Neural progenitor cell (in vitro differentiated cells): Measurements from ENCODE around the gene PEX7. TPM values are rescaled to one million over a fixed set of nuclear protein-coding genes. Genes with fewer than 3 reads are reported as not detected.

Experiments
- DNase-seq: peaks from one replicate; pipeline ENCODE4 v3.0.0-alpha.2; 2016; ENCODE audit warnings: low spot score
- H2AFZ ChIP-seq: fragments of 200-600 bp; sonication (generic); replicated peaks from 2 replicates; pipeline ENCODE4 v1.6.1; 2016; ENCODE audit warnings: antibody characterized with exemption
- H3F3A ChIP-seq: fragments of 200-600 bp; sonication (generic); 2 replicates; pipeline ENCODE4 v1.6.1; 2016; ENCODE audit warnings: antibody characterized with exemption, low read depth
- H3K27ac ChIP-seq: fragments of 200-600 bp; sonication (generic); 2 replicates; pipeline ENCODE4 v1.5.1; 2016; ENCODE audit warnings: mild to moderate bottlenecking
- H3K27me3 ChIP-seq: fragments of 200-600 bp; sonication (generic); 2 replicates; pipeline ENCODE4 v1.6.1; 2016; ENCODE audit warnings: mild to moderate bottlenecking, moderate library complexity
- H3K36me3 ChIP-seq: fragments of 200-600 bp; sonication (generic); 2 replicates; pipeline ENCODE4 v1.5.1; 2016
- H3K4me1 ChIP-seq: fragments of 200-600 bp; sonication (generic); 2 replicates; pipeline ENCODE4 v1.6.1; 2016; ENCODE audit warnings: mixed run types
- H3K4me2 ChIP-seq: fragments of 200-600 bp; sonication (generic); 2 replicates; pipeline ENCODE4 v1.6.1; 2016
- H3K4me3 ChIP-seq: fragments of 200-600 bp; sonication (generic); 2 replicates; pipeline ENCODE4 v1.5.1; 2016
- H3K79me2 ChIP-seq: fragments of 200-600 bp; sonication (generic); 2 replicates; pipeline ENCODE4 v1.6.1; 2016; ENCODE audit warnings: low read depth
- H3K9ac ChIP-seq: fragments of 200-600 bp; sonication (generic); 2 replicates; pipeline ENCODE4 v1.6.1; 2016
- H3K9me3 ChIP-seq: fragments of 200-600 bp; sonication (generic); 2 replicates; pipeline ENCODE4 v1.5.1; 2016; ENCODE audit warnings: low read depth
- H4K20me1 ChIP-seq: fragments of 200-600 bp; sonication (generic); 2 replicates; pipeline ENCODE4 v1.6.1; 2016; ENCODE audit warnings: low read depth
- H3K27ac Mint-ChIP-seq: 3 replicates; pipeline ENCODE4 v1.8.0; 2021; ENCODE audit warnings: mixed read lengths
- H3K27me3 Mint-ChIP-seq: 2 replicates; pipeline ENCODE4 v1.8.0; 2022; ENCODE audit warnings: low read depth, mild to moderate bottlenecking, inconsistent platforms, moderate library complexity, mixed read lengths; ENCODE audit not compliant: insufficient read depth
- H3K36me3 Mint-ChIP-seq: 3 replicates; pipeline ENCODE4 v1.8.0; 2021; ENCODE audit warnings: mixed read lengths
- H3K4me1 Mint-ChIP-seq: 3 replicates; pipeline ENCODE4 v1.8.0; 2021; ENCODE audit warnings: mixed read lengths
- H3K4me3 Mint-ChIP-seq: 3 replicates; pipeline ENCODE4 v1.8.0; 2021; ENCODE audit warnings: mild to moderate bottlenecking, moderate library complexity, mixed read lengths
- H3K9me3 Mint-ChIP-seq: 3 replicates; pipeline ENCODE4 v1.8.0; 2020; ENCODE audit warnings: mixed read lengths
- EZH2 ChIP-seq: fragments of 200-600 bp; sonication (generic); IDR thresholded peaks from 2 replicates; pipeline ENCODE4 v1.6.1; 2017; ENCODE audit warnings: antibody characterized with exemption, mild to moderate bottlenecking, moderate library complexity
- EZH2phosphoT487 ChIP-seq: fragments of 200-600 bp; sonication (generic); IDR thresholded peaks from 2 replicates; pipeline ENCODE4 v1.6.1; 2017; ENCODE audit warnings: antibody characterized with exemption
- total RNA-seq: library from RNA; depleted of rRNA; stranded (reverse); fragments of >200 nt; gene quantifications from 2 replicates; pipeline ENCODE4 v1.2.3, GENCODE V29; 2015; ENCODE audit warnings: low replicate concordance
- TF ChIP-seq, protein P1 (sequence below): fragments of 200-600 bp; sonication (generic); IDR thresholded peaks from 2 replicates; pipeline ENCODE4 v1.5.1; 2017; ENCODE audit warnings: antibody characterized with exemption, mild to moderate bottlenecking

PEX7 gene
- total RNA-seq, 1 donor from 2014 or later: 16.9 TPM

DNA sequence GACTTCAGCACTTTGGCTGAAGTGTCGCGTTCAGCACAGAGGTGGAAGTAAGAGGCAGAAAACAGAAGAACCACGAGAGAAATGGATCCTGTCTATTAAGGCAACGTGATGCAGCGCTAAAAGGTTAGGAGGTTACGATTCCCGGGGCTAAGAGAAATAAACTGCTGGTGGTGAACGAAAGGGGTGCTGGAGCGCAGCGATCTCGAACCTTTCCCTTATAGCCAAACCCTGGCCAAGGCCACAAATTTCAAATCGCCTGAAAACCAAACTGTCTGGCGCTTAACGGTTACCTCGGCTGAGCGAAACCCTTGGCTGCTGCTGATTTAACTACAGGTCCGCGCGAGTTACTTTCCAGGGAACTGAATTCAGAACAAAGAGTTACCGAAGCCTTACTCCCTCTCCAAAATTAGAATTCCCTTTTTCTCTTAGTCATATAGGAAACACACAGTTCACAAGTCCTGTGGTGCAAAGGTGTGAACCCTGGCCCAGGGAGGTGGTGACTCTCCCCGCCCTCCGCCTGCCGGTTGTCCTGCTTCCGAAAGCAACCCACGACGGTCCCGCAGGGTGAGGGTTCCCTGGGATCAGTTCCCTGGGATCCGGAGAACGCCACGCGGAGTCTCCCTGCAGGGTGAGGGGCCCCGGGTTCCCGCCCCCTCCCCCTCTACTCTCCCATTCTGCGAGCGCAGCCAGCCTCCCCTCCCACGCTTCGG lies 98.4 kb downstream of the PEX7 start:
- Mint-ChIP-seq H3K4me1 (peaks cover 6% of the 10 kb centered on the region), H3K4me3 (peak overlapping the region; percentile 84), H3K9me3 (peaks cover 4% of the 10 kb centered on the region), H3K27ac (no peak overlapping the region), H3K36me3 (no peaks in the 10 kb centered on the region), H3K27me3 (peaks cover 27% of the 10 kb centered on the region)
- Histone ChIP-seq H3K4me2 (peak overlapping the region; percentile 90), H3K36me3 (no peaks in the 10 kb centered on the region), H3K4me3 (peak overlapping the region; percentile 56), H3K27me3 (peaks cover 78% of the 10 kb centered on the region), H3K4me1 (no peaks in the 10 kb centered on the region), H4K20me1 (peaks cover 6% of the 10 kb centered on the region), H3K27ac (no peak overlapping the region), H3F3A (no peaks in the 10 kb centered on the region), H3K9me3 (no peaks in the 10 kb centered on the region), H2AFZ (peak overlapping the region; percentile 95), H3K79me2 (no peaks in the 10 kb centered on the region), H3K9ac (no peak overlapping the region)
- TF ChIP-seq EZH2phosphoT487: no peak
- TF ChIP-seq, protein P1, sequence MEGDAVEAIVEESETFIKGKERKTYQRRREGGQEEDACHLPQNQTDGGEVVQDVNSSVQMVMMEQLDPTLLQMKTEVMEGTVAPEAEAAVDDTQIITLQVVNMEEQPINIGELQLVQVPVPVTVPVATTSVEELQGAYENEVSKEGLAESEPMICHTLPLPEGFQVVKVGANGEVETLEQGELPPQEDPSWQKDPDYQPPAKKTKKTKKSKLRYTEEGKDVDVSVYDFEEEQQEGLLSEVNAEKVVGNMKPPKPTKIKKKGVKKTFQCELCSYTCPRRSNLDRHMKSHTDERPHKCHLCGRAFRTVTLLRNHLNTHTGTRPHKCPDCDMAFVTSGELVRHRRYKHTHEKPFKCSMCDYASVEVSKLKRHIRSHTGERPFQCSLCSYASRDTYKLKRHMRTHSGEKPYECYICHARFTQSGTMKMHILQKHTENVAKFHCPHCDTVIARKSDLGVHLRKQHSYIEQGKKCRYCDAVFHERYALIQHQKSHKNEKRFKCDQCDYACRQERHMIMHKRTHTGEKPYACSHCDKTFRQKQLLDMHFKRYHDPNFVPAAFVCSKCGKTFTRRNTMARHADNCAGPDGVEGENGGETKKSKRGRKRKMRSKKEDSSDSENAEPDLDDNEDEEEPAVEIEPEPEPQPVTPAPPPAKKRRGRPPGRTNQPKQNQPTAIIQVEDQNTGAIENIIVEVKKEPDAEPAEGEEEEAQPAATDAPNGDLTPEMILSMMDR: no peak
- TF ChIP-seq EZH2: no peak
- peak; percentile 42 for DNase-seq

DNA sequence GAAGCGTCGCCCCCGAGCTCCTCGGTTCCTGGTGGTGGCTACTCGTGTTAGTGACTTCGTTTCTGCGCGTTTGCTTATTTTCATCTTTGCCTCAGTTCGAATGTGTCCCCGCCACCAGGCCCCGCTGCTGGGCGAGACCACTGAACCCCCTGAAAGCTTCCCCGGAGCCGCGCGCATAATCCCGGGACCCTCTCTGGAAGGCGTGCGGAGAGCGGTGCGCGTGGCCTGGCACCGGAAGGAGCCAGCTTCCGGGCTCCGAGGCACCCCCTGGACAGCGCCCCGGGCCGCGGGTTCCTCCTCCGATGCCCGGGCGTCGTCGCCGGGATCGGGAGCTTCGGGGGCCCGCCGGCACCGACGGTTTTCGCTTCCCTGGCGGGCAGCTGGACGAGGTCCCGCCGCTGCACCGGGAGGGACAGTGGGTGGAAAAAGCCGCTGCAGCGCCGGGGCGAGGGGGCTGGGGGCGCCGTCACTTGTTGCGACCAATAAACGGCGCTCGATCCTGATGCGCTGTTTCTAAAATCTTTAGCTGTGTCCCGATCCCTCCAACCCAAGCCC lies 99.1 kb downstream of the PEX7 start:
- no peak overlapping the region for H3K9ac ChIP-seq
- H2AFZ ChIP-seq: peak overlapping the region; percentile 95

DNA sequence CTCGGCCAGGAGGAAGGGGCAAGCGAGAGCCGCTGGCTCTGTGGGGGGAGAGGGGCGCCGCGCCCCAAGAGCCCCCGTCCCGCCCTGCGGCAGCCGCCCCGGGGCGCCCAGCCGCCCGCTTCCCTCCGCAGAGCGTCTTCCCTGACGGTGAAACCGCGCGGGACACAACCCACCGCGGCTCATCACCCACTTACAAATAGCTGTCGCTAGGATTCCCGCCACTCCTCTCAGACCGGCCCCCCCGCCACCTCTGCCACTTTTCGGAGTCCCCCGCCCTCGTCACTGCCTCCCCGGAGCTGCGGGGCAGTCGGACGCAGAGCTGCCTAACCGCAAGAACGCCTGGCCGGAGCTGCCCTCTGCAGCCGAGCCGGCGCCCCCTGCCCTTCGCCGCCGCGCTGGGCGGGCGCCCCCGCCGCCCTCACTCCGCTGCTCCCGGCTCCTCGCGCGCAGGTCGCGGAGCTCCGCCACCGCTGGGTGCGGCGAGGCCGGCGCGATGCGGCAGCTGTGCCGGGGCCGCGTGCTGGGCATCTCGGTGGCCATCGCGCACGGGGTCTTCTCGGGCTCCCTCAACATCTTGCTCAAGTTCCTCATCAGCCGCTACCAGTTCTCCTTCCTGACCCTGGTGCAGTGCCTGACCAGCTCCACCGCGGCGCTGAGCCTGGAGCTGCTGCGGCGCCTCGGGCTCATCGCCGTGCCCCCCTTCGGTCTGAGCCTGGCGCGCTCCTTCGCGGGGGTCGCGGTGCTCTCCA lies 99.7 kb downstream of the PEX7 start, which contains the start of gene SLC35D3:
Gene SLC35D3, plus strand, starts transcription at position 366 of the 749 bp plus-strand sequence. Its CDS starts 128 bp downstream, at position 494.
- peaks cover 28% of the 10 kb centered on the region for H3K27me3 Mint-ChIP-seq
- no peaks in the 10 kb centered on the region for H3K4me1 ChIP-seq
- peak within 1 kb of the TSS; percentile 56 for H3K4me3 ChIP-seq
- H3K9me3 Mint-ChIP-seq: peaks cover 4% of the 10 kb centered on the region
- H3K4me2 ChIP-seq: peak within 1 kb of the TSS; percentile 90
- H2AFZ ChIP-seq: peak within 1 kb of the TSS; percentile 95
- peaks cover 6% of the 10 kb centered on the region for H4K20me1 ChIP-seq
- H3K36me3 Mint-ChIP-seq: no peaks in the 10 kb centered on the region
- H3K27me3 ChIP-seq: peaks cover 79% of the 10 kb centered on the region
- TF ChIP-seq, protein P1: no peak
- TF ChIP-seq EZH2 (peak; percentile 71), EZH2phosphoT487 (peak; percentile 38)
- no peaks in the 10 kb centered on the region for H3K9me3 ChIP-seq
- H3K79me2 ChIP-seq: no peaks in the 10 kb centered on the region
- no peak within 1 kb of the TSS for H3K27ac ChIP-seq
- H3K27ac Mint-ChIP-seq: no peak within 1 kb of the TSS
- H3K36me3 ChIP-seq: no peaks in the 10 kb centered on the region
- H3K9ac ChIP-seq: no peak within 1 kb of the TSS
- peak within 1 kb of the TSS; percentile 86 for H3K4me3 Mint-ChIP-seq
- peaks cover 6% of the 10 kb centered on the region for H3K4me1 Mint-ChIP-seq
- peak; percentile 74 for DNase-seq
- H3F3A ChIP-seq: no peaks in the 10 kb centered on the region

More for the DNA sequence above, 99.1 kb downstream of the PEX7 start:
- Histone ChIP-seq H3F3A (no peaks in the 10 kb centered on the region), H3K27me3 (peaks cover 79% of the 10 kb centered on the region), H4K20me1 (peaks cover 6% of the 10 kb centered on the region), H3K4me2 (peak overlapping the region; percentile 90), H3K9me3 (no peaks in the 10 kb centered on the region), H3K79me2 (no peaks in the 10 kb centered on the region), H3K27ac (no peak overlapping the region), H3K36me3 (no peaks in the 10 kb centered on the region), H3K4me1 (no peaks in the 10 kb centered on the region), H3K4me3 (peak overlapping the region; percentile 56)
- H3K36me3 Mint-ChIP-seq: no peaks in the 10 kb centered on the region
- H3K9me3 Mint-ChIP-seq: peaks cover 4% of the 10 kb centered on the region
- H3K27ac Mint-ChIP-seq: no peak overlapping the region
- H3K4me3 Mint-ChIP-seq: peak overlapping the region; percentile 84
- TF ChIP-seq, protein P1: peak; percentile 14
- TF ChIP-seq EZH2phosphoT487 (peak; percentile 83), EZH2 (peak; percentile 80)
- peaks cover 6% of the 10 kb centered on the region for H3K4me1 Mint-ChIP-seq
- DNase-seq: peak; percentile 60
- H3K27me3 Mint-ChIP-seq: peaks cover 28% of the 10 kb centered on the region
